H1 (cell line): ENCODE data around the gene NPHP4. TPM values are rescaled to one million over a fixed set of nuclear protein-coding genes. Genes with fewer than 3 reads are reported as not detected.

Experiments used
- CTCF ChIA-PET: fragments of 300-600 bp; sonication (Branson Sonifier 250); formaldehyde crosslinking; loops from one replicate; lab custom pipeline; 2021; ENCODE audit not compliant: partially characterized antibody; lab: Charles Lee
- POLR2A ChIA-PET: fragments of 300-600 bp; sonication (Branson Sonifier 250); formaldehyde crosslinking; loops from one replicate; lab custom pipeline; 2021; ENCODE audit warnings: inconsistent platforms; ENCODE audit not compliant: partially characterized antibody; lab: Charles Lee
- DNase-seq, 2 experiments: peaks; one replicate each; pipeline versions ENCODE4 v3.0.0 to v3.0.0-alpha.2; 2010 to 2022; ENCODE audit warnings: low spot score in 2 of 2, low read depth in 1 of 2, mixed read lengths in 1 of 2
- FAIRE-seq: peaks from 2 replicates; lab custom pipeline; 2011; peaks lifted over from hg19 to GRCh38; lab: Jason Lieb, UNC
- H2AFZ ChIP-seq: 2 replicates; pipeline ENCODE4 v1.8.1; 2012; ENCODE audit warnings: low read length, inconsistent platforms
- H2AK5ac ChIP-seq: 2 replicates; pipeline ENCODE4 v1.6.1; 2013; ENCODE audit warnings: low read depth, low read length
- H2BK120ac ChIP-seq: replicated peaks from 2 replicates; pipeline ENCODE3; 2013; ENCODE audit warnings: low read depth, low read length, inconsistent platforms
- H2BK12ac ChIP-seq: 2 replicates; pipeline ENCODE4 v1.6.1; 2013; ENCODE audit warnings: low read depth, low read length
- H2BK15ac ChIP-seq: 2 replicates; pipeline ENCODE4 v1.6.1; 2013; ENCODE audit warnings: low read length
- H2BK20ac ChIP-seq: 2 replicates; pipeline ENCODE4 v1.6.1; 2013; ENCODE audit warnings: low read length
- H2BK5ac ChIP-seq: 2 replicates; pipeline ENCODE4 v1.6.1; 2013; ENCODE audit warnings: low read depth, low read length
- H3K14ac ChIP-seq: 2 replicates; pipeline ENCODE4 v1.6.1; 2013; ENCODE audit warnings: inconsistent platforms; ENCODE audit not compliant: insufficient read length
- H3K18ac ChIP-seq: 2 replicates; pipeline ENCODE4 v1.6.1; 2013; ENCODE audit warnings: low read length; ENCODE audit errors: extremely low read depth
- H3K23ac ChIP-seq: 2 replicates; pipeline ENCODE4 v1.6.1; 2013; ENCODE audit warnings: inconsistent platforms; ENCODE audit not compliant: insufficient read length
- H3K23me2 ChIP-seq: 2 replicates; pipeline ENCODE4 v1.6.1; 2013; ENCODE audit warnings: low read depth, low read length
- H3K27ac ChIP-seq: 2 replicates; pipeline ENCODE4 v1.6.1; 2011; ENCODE audit warnings: low read depth, low read length, inconsistent platforms
- H3K27me3 ChIP-seq, 4 experiments: replicated peaks in 1 of 4; 1 replicate in 1 of 4; 2 replicates in 3 of 4; pipeline versions ENCODE4 v1.6.1 to v1.8.1; 2011 to 2013; ENCODE audit warnings: low read length in 3 of 4, mild to moderate bottlenecking in 3 of 4, inconsistent platforms in 2 of 4, mixed read lengths in 2 of 4, moderate library complexity in 1 of 4; ENCODE audit not compliant: control insufficient read depth in 3 of 4, insufficient read depth in 3 of 4; ENCODE audit errors: extremely low read depth in 1 of 4
- H3K36me3 ChIP-seq, 4 experiments: 2 replicates each; pipeline versions ENCODE4 v1.6.1 to v1.8.1; 2011 to 2013; ENCODE audit warnings: mild to moderate bottlenecking in 4 of 4, low read length in 3 of 4, moderate library complexity in 2 of 4, control low read depth in 1 of 4, inconsistent platforms in 1 of 4; ENCODE audit not compliant: insufficient read depth in 4 of 4, control insufficient read depth in 2 of 4
- H3K4ac ChIP-seq: replicated peaks from 2 replicates; pipeline ENCODE3; 2013; ENCODE audit warnings: low read length, low read depth, mixed read lengths, inconsistent platforms; ENCODE audit not compliant: insufficient read length
- H3K4me1 ChIP-seq, 4 experiments: replicated peaks in 1 of 4; 1 replicate in 1 of 4; 2 replicates in 3 of 4; pipeline versions ENCODE4 v1.6.1 to v1.8.1; 2011 to 2013; ENCODE audit warnings: low read length in 3 of 4, inconsistent platforms in 2 of 4, mixed read lengths in 1 of 4; ENCODE audit not compliant: insufficient read depth in 4 of 4, control insufficient read depth in 3 of 4
- H3K4me2 ChIP-seq, 2 experiments: 2 replicates each; pipeline versions ENCODE4 v1.6.1 to v1.8.1; 2011 to 2013; ENCODE audit warnings: low read depth in 2 of 2, low read length in 2 of 2, control low read depth in 1 of 2, inconsistent platforms in 1 of 2, mild to moderate bottlenecking in 1 of 2; ENCODE audit not compliant: insufficient read depth in 1 of 2
- H3K4me3 ChIP-seq, 4 experiments: fragments of 200-600, 300-600 bp in 1 of 4; sonication (generic), shearing (Covaris generic), sonication (Bioruptor Twin) in 1 of 4; 2 replicates each; pipeline versions ENCODE4 v1.5.1 to v1.8.1; 2011 to 2016; ENCODE audit warnings: low read length in 4 of 4, low read depth in 3 of 4, control low read depth in 2 of 4, inconsistent platforms in 2 of 4, mild to moderate bottlenecking in 2 of 4, mixed read lengths in 1 of 4, moderate library complexity in 1 of 4; ENCODE audit not compliant: insufficient read depth in 2 of 4; ENCODE audit errors: extremely low read depth in 1 of 4
- H3K56ac ChIP-seq: replicated peaks from 2 replicates; pipeline ENCODE3; 2013; ENCODE audit warnings: low read depth, mild to moderate bottlenecking, mixed read lengths, low read length, inconsistent platforms; ENCODE audit not compliant: insufficient read length
- H3K79me1 ChIP-seq: 2 replicates; pipeline ENCODE4 v1.6.1; 2013; ENCODE audit warnings: low read depth, low read length, control low read depth
- H3K79me2 ChIP-seq, 2 experiments: 2 replicates each; pipeline versions ENCODE4 v1.6.1 to v1.8.1; 2012 to 2013; ENCODE audit warnings: low read length in 2 of 2, mild to moderate bottlenecking in 2 of 2, inconsistent platforms in 1 of 2; ENCODE audit not compliant: insufficient read depth in 2 of 2, control insufficient read depth in 1 of 2
- H3K9ac ChIP-seq, 4 experiments: replicated peaks in 1 of 4; 1 replicate in 1 of 4; 2 replicates in 3 of 4; pipeline versions ENCODE4 v1.6.1 to v1.8.1; 2011 to 2013; ENCODE audit warnings: low read depth in 3 of 4, low read length in 3 of 4, control low read depth in 2 of 4, mild to moderate bottlenecking in 2 of 4, moderate library complexity in 2 of 4, inconsistent platforms in 1 of 4; ENCODE audit errors: extremely low read depth in 1 of 4
- H3K9me3 ChIP-seq, 2 experiments: 2 replicates each; pipeline versions ENCODE4 v1.6.1 to v1.8.1; 2012 to 2013; ENCODE audit warnings: mild to moderate bottlenecking in 2 of 2, moderate library complexity in 2 of 2, control low read depth in 1 of 2, inconsistent platforms in 1 of 2, low read depth in 1 of 2, low read length in 1 of 2, mixed read lengths in 1 of 2; ENCODE audit not compliant: insufficient read depth in 2 of 2
- H4K20me1 ChIP-seq, 2 experiments: replicated peaks in 1 of 2; 2 replicates each; pipeline versions ENCODE3 to v1.8.1; 2011 to 2013; ENCODE audit warnings: inconsistent platforms in 2 of 2, low read length in 2 of 2, mild to moderate bottlenecking in 1 of 2; ENCODE audit not compliant: insufficient read depth in 2 of 2, control insufficient read depth in 1 of 2
- H4K5ac ChIP-seq: 2 replicates; pipeline ENCODE4 v1.6.1; 2013; ENCODE audit warnings: low read length, low read depth, mixed read lengths, inconsistent platforms; ENCODE audit not compliant: insufficient read length
- H4K8ac ChIP-seq: 2 replicates; pipeline ENCODE4 v1.8.0; 2013; ENCODE audit warnings: mild to moderate bottlenecking, moderate library complexity, low read length, inconsistent platforms; ENCODE audit not compliant: insufficient read depth; ENCODE audit errors: extremely low read depth
- H4K91ac ChIP-seq: replicated peaks from 2 replicates; pipeline ENCODE3; 2013; ENCODE audit warnings: low read length, mixed read lengths, inconsistent platforms; ENCODE audit not compliant: insufficient read length
- CREB1 ChIP-seq: IDR thresholded peaks from 2 replicates; pipeline ENCODE4 v1.6.1; 2012; ENCODE audit warnings: inconsistent platforms
- KDM5A ChIP-seq: fragments of 200-600 bp; IDR thresholded peaks from 2 replicates; pipeline ENCODE4 v1.7.1; 2012; ENCODE audit warnings: mild to moderate bottlenecking, low read length, inconsistent platforms, mixed read lengths
- WGBS, 2 experiments: shearing (Covaris generic) in 1 of 2; methylation state at CpG; one replicate each; pipeline versions ENCODE4 v1.1.6 to v1.1.7; 2013 to 2015; ENCODE audit warnings: low lambda C conversion rate in 2 of 2, mixed read lengths in 2 of 2, inconsistent platforms in 1 of 2, low coverage in 1 of 2, missing lambda C conversion rate in 1 of 2; ENCODE audit not compliant: insufficient replicate concordance in 2 of 2, insufficient coverage in 1 of 2, insufficient read length in 1 of 2; ENCODE audit errors: extremely low coverage in 1 of 2, missing lambda C conversion rate in 1 of 2; 5-methylcytosine and 5-hydroxymethylcytosine counted together
- polyA plus RNA-seq, 7 experiments: library from polyadenylated mRNA; depleted of rRNA in 3 of 7; stranded (reverse) in 5 of 7; unstranded in 2 of 7; fragments of >200 nt in 5 of 7; fragments of 200-250 nt in 2 of 7; gene quantifications; 1 replicate in 5 of 7; 2 replicates in 1 of 7; 4 replicates in 1 of 7; pipeline versions ENCODE4 v1.2.1 to v1.2.3, GENCODE V29; 2011 to 2013; ENCODE audit warnings: missing spikeins in 2 of 7, mixed read lengths in 2 of 7
- total RNA-seq: library from RNA; stranded (reverse); fragmentation: NEBNext Ultra II Directional; extraction: Animal tissue kit (Norgen Biotek cat#: 25700); gene quantifications from 2 replicates; pipeline ENCODE4 v1.2.1, GENCODE V29; 2021

Gene NPHP4
- total and polyA plus RNA-seq, 2 of the 8 experiments (the other 6 are each of a cell fraction or from before 2014, with no cell fraction given) = 5.8 to 14.0 TPM

DNA sequence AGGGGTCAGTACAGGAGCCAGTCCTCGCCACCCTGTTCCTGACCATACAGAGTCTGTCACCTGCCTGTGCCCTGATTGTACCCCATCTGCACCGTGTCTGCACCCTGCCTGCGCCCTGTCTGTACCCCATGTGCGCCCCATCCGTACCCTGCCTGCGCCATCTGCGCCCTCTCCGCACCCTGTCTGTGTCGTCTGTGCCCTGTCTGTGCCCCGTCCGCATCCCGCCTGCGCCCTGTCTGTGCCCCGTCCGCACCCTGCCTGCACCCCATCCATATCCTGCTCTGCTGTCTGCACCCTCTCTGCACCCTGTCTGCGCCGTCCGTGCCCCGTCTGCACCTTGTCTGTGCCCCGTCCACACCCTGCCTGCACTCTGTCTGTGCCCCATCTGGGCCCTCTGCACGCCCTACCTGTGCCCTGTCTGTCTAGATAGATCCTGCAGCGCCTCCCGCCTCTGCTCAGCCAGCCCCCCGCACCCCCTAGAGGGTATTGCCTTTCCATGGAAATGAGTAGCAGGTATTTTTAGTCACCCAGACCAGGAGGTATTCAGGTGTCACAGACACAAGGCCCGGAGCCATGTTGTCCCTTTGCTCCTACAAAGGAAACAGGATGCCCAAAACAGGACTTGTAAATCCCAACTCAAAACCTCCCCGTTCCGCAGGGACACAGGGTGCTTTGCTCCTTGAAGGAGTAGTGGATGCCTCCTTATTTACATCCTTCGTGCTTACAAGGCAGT, 7.7 kb upstream of the NPHP4 start:
- Histone ChIP-seq H4K5ac (no peak overlapping the region), H3K4me2 (no peak overlapping the region), H3K4me1 (peaks cover 0 to 6% (median 4%) of the 10 kb centered on the region in 4 experiments; a peak in 4 of 7 replicates), H3K79me2 (no peaks in the 10 kb centered on the region), H3K9me3 (no peaks in the 10 kb centered on the region), H3K4ac (no peak overlapping the region), H2BK20ac (no peak overlapping the region), H3K79me1 (no peaks in the 10 kb centered on the region; the same call in 1 of the 2 replicates), H2BK5ac (no peak overlapping the region), H2AFZ (no peak overlapping the region), H4K91ac (no peak overlapping the region), H2BK15ac (peak overlapping the region; percentile 46; the same call in 1 of the 2 replicates), H3K14ac (no peak overlapping the region), H3K36me3 (no peaks in the 10 kb centered on the region), H3K23me2 (no peaks in the 10 kb centered on the region), H4K20me1 (peaks cover under 1 to 6% of the 10 kb centered on the region in 2 experiments), H3K56ac (no peak overlapping the region), H4K8ac (peak overlapping the region; percentile 14; the same call in 1 of the 2 replicates), H3K23ac (no peak overlapping the region), H2BK12ac (0 out of 2 replicates have a peak overlapping the region, but pooled peaks have one; percentile 9), H3K9ac (no peak overlapping the region), H2AK5ac (no peak overlapping the region), H3K18ac (no peak overlapping the region), H3K4me3 (no peak overlapping the region), H3K27me3 (peaks cover 0 to 16% (median 6%) of the 10 kb centered on the region in 4 experiments; a peak in 4 of 7 replicates), H2BK120ac (no peak overlapping the region), H3K27ac (no peak overlapping the region)
- DNase-seq (no peak), FAIRE-seq (no peak)
- 90% methylated on average over 28 of the region's 28 CpGs; no CpG with 5 or more reads in 1 of the 2 experiments for WGBS, 2 experiments
- ChIA-PET CTCF (interaction anchor here (0.6 to 1.5 kb wide), 3 partner anchors 13 to 36 kb away, joined by 5 read pairs; no protein-coding TSS in a partner anchor), POLR2A (no interaction called here)
- TF ChIP-seq KDM5A (no peak), CREB1 (no peak)
